ENCODE data around the gene PRKAA1.
A peak's percentile ranks its signal among the peaks of the same experiment; 100 is the strongest.
"Not testable (repeated sequence)": the region's sequence is repeated elsewhere in the genome, so short reads cannot be mapped to it uniquely, and the experiment has no call there.

The PRKAA1 gene

GRCh38 chr5:40799258-40799657 lies 1.1 kb upstream of the PRKAA1 start:
- peak overlapping the region; percentile 87 for H3K4me3 ChIP-seq (ENCODE audit: low read depth, low read length)
- H3K9ac ChIP-seq = no peak overlapping the region

GRCh38 chr5:40798801-40799210 lies 632 bp upstream of the PRKAA1 start:
- H3K79me2 ChIP-seq = peaks cover 20% of the 10 kb centered on the region
- H3K4me3 ChIP-seq (ENCODE audit: low read depth, low read length) = peak overlapping the region; percentile 87
- peak overlapping the region; percentile 91 for H2AFZ ChIP-seq
- H3K4me1 ChIP-seq = no peaks in the 10 kb centered on the region
- H3K4me2 ChIP-seq (ENCODE audit: low read length) = peak overlapping the region; percentile 89
- TF ChIP-seq, protein P1, sequence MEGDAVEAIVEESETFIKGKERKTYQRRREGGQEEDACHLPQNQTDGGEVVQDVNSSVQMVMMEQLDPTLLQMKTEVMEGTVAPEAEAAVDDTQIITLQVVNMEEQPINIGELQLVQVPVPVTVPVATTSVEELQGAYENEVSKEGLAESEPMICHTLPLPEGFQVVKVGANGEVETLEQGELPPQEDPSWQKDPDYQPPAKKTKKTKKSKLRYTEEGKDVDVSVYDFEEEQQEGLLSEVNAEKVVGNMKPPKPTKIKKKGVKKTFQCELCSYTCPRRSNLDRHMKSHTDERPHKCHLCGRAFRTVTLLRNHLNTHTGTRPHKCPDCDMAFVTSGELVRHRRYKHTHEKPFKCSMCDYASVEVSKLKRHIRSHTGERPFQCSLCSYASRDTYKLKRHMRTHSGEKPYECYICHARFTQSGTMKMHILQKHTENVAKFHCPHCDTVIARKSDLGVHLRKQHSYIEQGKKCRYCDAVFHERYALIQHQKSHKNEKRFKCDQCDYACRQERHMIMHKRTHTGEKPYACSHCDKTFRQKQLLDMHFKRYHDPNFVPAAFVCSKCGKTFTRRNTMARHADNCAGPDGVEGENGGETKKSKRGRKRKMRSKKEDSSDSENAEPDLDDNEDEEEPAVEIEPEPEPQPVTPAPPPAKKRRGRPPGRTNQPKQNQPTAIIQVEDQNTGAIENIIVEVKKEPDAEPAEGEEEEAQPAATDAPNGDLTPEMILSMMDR (IDR thresholded peaks at IDR 0.05) = no peak
- H3K9me3 ChIP-seq (ENCODE audit: control insufficient read depth, low read length) = no peaks in the 10 kb centered on the region
- H3K27me3 ChIP-seq (ENCODE audit: control insufficient read depth, insufficient read depth, low read length) = no peaks in the 10 kb centered on the region
- no peaks in the 10 kb centered on the region for H3K36me3 ChIP-seq (ENCODE audit: control insufficient read depth, insufficient read depth, low read length)
- peak overlapping the region; percentile 87 for H3K27ac ChIP-seq
- no peak overlapping the region for H3K9ac ChIP-seq

More at GRCh38 chr5:40799258-40799657, 1.1 kb upstream of the PRKAA1 start:
- Histone ChIP-seq H3K9me3 (ENCODE audit: control insufficient read depth, low read length) (no peaks in the 10 kb centered on the region), H3K79me2 (peaks cover 16% of the 10 kb centered on the region), H2AFZ (peak overlapping the region; percentile 91), H3K27me3 (ENCODE audit: control insufficient read depth, insufficient read depth, low read length) (no peaks in the 10 kb centered on the region), H3K36me3 (ENCODE audit: control insufficient read depth, insufficient read depth, low read length) (no peaks in the 10 kb centered on the region), H3K4me2 (ENCODE audit: low read length) (peak overlapping the region; percentile 89), H3K27ac (no peak overlapping the region), H3K4me1 (no peaks in the 10 kb centered on the region)
- TF ChIP-seq, protein P1 (IDR thresholded peaks at IDR 0.05) = no peak

- H3K4me3 ChIP-seq (ENCODE audit: low read depth, low read length) = peak overlapping the region; percentile 83
- no peaks in the 10 kb centered on the region for H3K9me3 ChIP-seq (ENCODE audit: control insufficient read depth, low read length)
- H2AFZ ChIP-seq = peak overlapping the region; percentile 85
- peak overlapping the region; percentile 84 for H3K27ac ChIP-seq
- H3K27me3 ChIP-seq (ENCODE audit: control insufficient read depth, insufficient read depth, low read length) = no peaks in the 10 kb centered on the region
- H3K36me3 ChIP-seq (ENCODE audit: control insufficient read depth, insufficient read depth, low read length) = no peaks in the 10 kb centered on the region
- H3K9ac ChIP-seq = peak overlapping the region; percentile 91
- peaks cover 32% of the 10 kb centered on the region for H3K79me2 ChIP-seq
- H3K4me1 ChIP-seq = no peaks in the 10 kb centered on the region
- TF ChIP-seq, protein P1 (IDR thresholded peaks at IDR 0.05) = no peak
- peak overlapping the region; percentile 74 for H3K4me2 ChIP-seq (ENCODE audit: low read length)
These were observed 732 bp downstream of the PRKAA1 start for GRCh38 chr5:40797273-40798011.

GRCh38 chr5:40796487-40796889 lies 1.7 kb downstream of the PRKAA1 start:
- no peaks in the 10 kb centered on the region for H3K36me3 ChIP-seq (ENCODE audit: control insufficient read depth, insufficient read depth, low read length)
- peaks cover 1% of the 10 kb centered on the region for H3K4me1 ChIP-seq
- no peaks in the 10 kb centered on the region for H3K9me3 ChIP-seq (ENCODE audit: control insufficient read depth, low read length)
- no peak overlapping the region for H3K27ac ChIP-seq
- H3K4me3 ChIP-seq (ENCODE audit: low read depth, low read length) = peak overlapping the region; percentile 83
- peaks cover 32% of the 10 kb centered on the region for H3K79me2 ChIP-seq
- H3K9ac ChIP-seq = no peak overlapping the region
- H3K4me2 ChIP-seq (ENCODE audit: low read length) = peak overlapping the region; percentile 74
- H2AFZ ChIP-seq = no peak overlapping the region
- H3K27me3 ChIP-seq (ENCODE audit: control insufficient read depth, insufficient read depth, low read length) = no peaks in the 10 kb centered on the region
- TF ChIP-seq, protein P1 (IDR thresholded peaks at IDR 0.05) = no peak

DNA sequence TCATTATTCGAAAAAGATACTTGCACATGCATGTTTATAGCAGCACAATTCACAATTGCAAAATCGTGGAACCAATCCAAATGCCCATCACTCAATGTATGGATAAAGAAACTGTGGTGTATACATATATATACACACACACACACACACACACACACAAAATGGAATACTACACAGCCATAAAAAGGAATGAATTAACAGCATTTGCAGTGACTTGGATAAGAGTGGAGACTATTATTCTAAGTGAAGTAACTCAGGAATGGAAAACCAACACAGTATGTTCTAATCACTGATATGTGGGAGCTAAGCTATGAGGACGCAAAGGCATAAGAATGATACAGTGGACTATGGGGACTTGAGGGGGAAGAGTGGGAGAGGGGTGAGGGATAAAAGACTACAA lies 3.3 kb downstream of the PRKAA1 start:
- not testable (repeated sequence) for H3K4me1 ChIP-seq

GRCh38 chr5:40794340-40794739 lies 3.8 kb downstream of the PRKAA1 start:
- not testable (repeated sequence) for H3K9ac ChIP-seq; H3K4me2 ChIP-seq (ENCODE audit: low read length); H3K27me3 ChIP-seq (ENCODE audit: control insufficient read depth, insufficient read depth, low read length); H2AFZ ChIP-seq; H3K4me3 ChIP-seq (ENCODE audit: low read depth, low read length); H3K36me3 ChIP-seq (ENCODE audit: control insufficient read depth, insufficient read depth, low read length); H3K27ac ChIP-seq; H3K4me1 ChIP-seq; H3K9me3 ChIP-seq (ENCODE audit: control insufficient read depth, low read length)
- peaks cover 42% of the 10 kb centered on the region for H3K79me2 ChIP-seq

More for the DNA sequence above, 3.3 kb downstream of the PRKAA1 start:
- H3K36me3 ChIP-seq (ENCODE audit: control insufficient read depth, insufficient read depth, low read length); H3K4me3 ChIP-seq (ENCODE audit: low read depth, low read length); H3K27me3 ChIP-seq (ENCODE audit: control insufficient read depth, insufficient read depth, low read length); H3K27ac ChIP-seq; H2AFZ ChIP-seq; H3K9me3 ChIP-seq (ENCODE audit: control insufficient read depth, low read length); H3K4me2 ChIP-seq (ENCODE audit: low read length); H3K9ac ChIP-seq: not testable (repeated sequence)
- H3K79me2 ChIP-seq = peaks cover 41% of the 10 kb centered on the region

DNA sequence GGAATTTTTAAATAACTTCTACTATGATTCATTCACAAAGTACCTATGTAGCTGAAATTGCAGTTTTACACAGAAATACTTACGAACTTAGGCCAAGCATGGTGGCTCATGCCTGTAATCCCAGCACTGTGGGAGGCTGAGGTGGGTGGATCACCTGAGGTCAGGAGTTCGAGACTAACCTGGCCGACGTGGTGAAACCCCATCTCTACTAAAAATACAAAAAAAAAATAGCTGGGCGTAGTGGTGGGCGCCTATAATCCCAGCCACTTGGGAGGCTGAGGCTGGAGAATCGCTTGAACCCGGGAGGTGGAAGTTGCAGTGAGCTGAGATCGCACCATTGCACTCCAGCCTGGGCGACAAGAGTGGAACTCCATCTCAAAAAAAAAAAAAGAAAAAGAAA lies 5.5 kb downstream of the PRKAA1 start:
- not testable (repeated sequence) for H3K27me3 ChIP-seq (ENCODE audit: control insufficient read depth, insufficient read depth, low read length); H3K27ac ChIP-seq; H3K9ac ChIP-seq; H3K4me2 ChIP-seq (ENCODE audit: low read length); H3K4me3 ChIP-seq (ENCODE audit: low read depth, low read length); H3K36me3 ChIP-seq (ENCODE audit: control insufficient read depth, insufficient read depth, low read length); H3K4me1 ChIP-seq; H2AFZ ChIP-seq; H3K9me3 ChIP-seq (ENCODE audit: control insufficient read depth, low read length)
- peaks cover 57% of the 10 kb centered on the region for H3K79me2 ChIP-seq
